ENCODE measurements around the gene LRRC71. TPM values are rescaled to one million over a fixed set of nuclear protein-coding genes. Genes with fewer than 3 reads are reported as not detected.

Gene LRRC71
- total and polyA plus RNA-seq, 7 donors = 0.07 TPM; not detected in 6

- intact Hi-C loops (cut with DNase I) = loop anchor here (5.0 to 10.0 kb wide), 2 partner anchors 178 to 189 kb away; partner anchors contain the start of gene CRABP2
- TF ChIP-seq EP300 (IDR thresholded peaks at IDR 0.05) (no peak), POLR2A (IDR thresholded peaks at IDR 0.05) (no peak), CTCF (IDR thresholded peaks at IDR 0.05) (no peak), POLR2AphosphoS5 (IDR thresholded peaks at IDR 0.05) (no peak)
- 40 to 46% methylated on average over 5 of the region's 5 CpGs for WGBS, 2 donors
- Histone ChIP-seq H3K4me3 (peak overlapping the region; percentile 31 to 45 (median 44)), H3K36me3 (no peaks in the 10 kb centered on the region), H3K27me3 (peaks cover 18 to 41% (median 22%) of the 10 kb centered on the region in 3 donors), H3K27ac (peak overlapping the region; percentile 72 to 83 (median 77)), H3K4me1 (peaks cover 0 to 33% (median 15%) of the 10 kb centered on the region in 4 donors), H3K9me3 (no peaks in the 10 kb centered on the region)
- no peak for DNase-seq
Measured at GRCh38 chr1:156894001-156894400, 26.4 kb upstream of the LRRC71 start.

- H3K36me3 ChIP-seq = no peaks in the 10 kb centered on the region
- peak overlapping the region; percentile 72 to 83 (median 77) for H3K27ac ChIP-seq
- H3K4me3 ChIP-seq = peak overlapping the region; percentile 31 to 45 (median 44)
- DNase-seq = no peak
- no peaks in the 10 kb centered on the region for H3K9me3 ChIP-seq
- 73 to 74% methylated on average over 12 of the region's 12 CpGs for WGBS, 2 donors
- intact Hi-C loops (cut with DNase I) = loop anchor here (5.0 to 10.0 kb wide), 2 partner anchors 177 to 190 kb away; partner anchors contain the start of gene CRABP2
- H3K4me1 ChIP-seq = peaks cover 0 to 38% (median 15%) of the 10 kb centered on the region in 4 donors
- TF ChIP-seq POLR2AphosphoS5 (IDR thresholded peaks at IDR 0.05) = peak in 2 of 4 donors; percentile 30 to 34
- no peak for TF ChIP-seq EP300 (IDR thresholded peaks at IDR 0.05)
- TF ChIP-seq CTCF (IDR thresholded peaks at IDR 0.05) = no peak
- TF ChIP-seq POLR2A (IDR thresholded peaks at IDR 0.05) = no peak
- peaks cover 18 to 41% (median 22%) of the 10 kb centered on the region in 3 donors for H3K27me3 ChIP-seq
Measured at GRCh38 chr1:156894711-156895454, 25.5 kb upstream of the LRRC71 start.

- no peaks in the 10 kb centered on the region for H3K36me3 ChIP-seq
- H3K27ac ChIP-seq = peak overlapping the region; percentile 72 to 83 (median 77)
- 79 to 82% methylated on average over 4 of the region's 4 CpGs for WGBS, 2 donors
- TF ChIP-seq POLR2AphosphoS5 (IDR thresholded peaks at IDR 0.05) = no peak
- TF ChIP-seq CTCF (IDR thresholded peaks at IDR 0.05) = no peak
- no peak for TF ChIP-seq POLR2A (IDR thresholded peaks at IDR 0.05)
- no peak for TF ChIP-seq EP300 (IDR thresholded peaks at IDR 0.05)
- intact Hi-C loops (cut with DNase I) = loop anchor here (10.0 kb wide), 1 partner anchor 191 kb away; the partner anchor contains the start of gene CRABP2
- DNase-seq = no peak
- H3K4me1 ChIP-seq = peaks cover 0 to 38% (median 15%) of the 10 kb centered on the region in 4 donors
- peak overlapping the region in 1 of 4 donors; percentile 1 for H3K4me3 ChIP-seq
- H3K9me3 ChIP-seq = no peaks in the 10 kb centered on the region
- H3K27me3 ChIP-seq = peaks cover 18 to 41% (median 22%) of the 10 kb centered on the region in 3 donors
Measured at GRCh38 chr1:156895455-156895812, 25.0 kb upstream of the LRRC71 start.

- Histone ChIP-seq H3K36me3 (no peaks in the 10 kb centered on the region), H3K4me1 (peaks cover 0 to 38% (median 15%) of the 10 kb centered on the region in 4 donors), H3K27ac (peak overlapping the region; percentile 8 to 83 (median 75)), H3K9me3 (no peaks in the 10 kb centered on the region), H3K27me3 (peaks cover 18 to 41% (median 22%) of the 10 kb centered on the region in 3 donors), H3K4me3 (peak overlapping the region in 1 of 4 donors; percentile 1)
- TF ChIP-seq POLR2A (IDR thresholded peaks at IDR 0.05) (no peak), CTCF (IDR thresholded peaks at IDR 0.05) (no peak), EP300 (IDR thresholded peaks at IDR 0.05) (no peak)
- 89 to 92% methylated on average over 6 of the region's 6 CpGs for WGBS, 2 donors
- no peak for DNase-seq
- intact Hi-C loops (cut with DNase I) = loop anchor here (10.0 kb wide), 1 partner anchor 191 kb away; the partner anchor contains the start of gene CRABP2
Measured at GRCh38 chr1:156895927-156896326, 24.5 kb upstream of the LRRC71 start.
